Heart left ventricle (tissue), 16 donors: ENCODE data around the gene EWSR1. TPM values are rescaled to one million over a fixed set of nuclear protein-coding genes. Genes with fewer than 3 reads are reported as not detected.

Experiments used
- ATAC-seq, 4 donors: fragments of 200-7000 bp; cut with Tn5 transposase; one replicate each; pipeline ENCODE4 v1.9.1; 2020 to 2022; ENCODE audit warnings: moderate library complexity in 4 of 4, mild to moderate bottlenecking in 3 of 4, moderate number of reproducible peaks in 1 of 4
- DNase-seq, 5 donors: peaks; one replicate each; pipeline ENCODE4 v3.0.0-alpha.2; 2020
- H3K27ac ChIP-seq, 12 donors: fragments of 200-600 bp; sonication (generic) in 4 of 12; one replicate each; pipeline versions ENCODE4 v1.5.0 to v1.8.0; 2016 to 2022; ENCODE audit warnings: mild to moderate bottlenecking in 2 of 12
- H3K27me3 ChIP-seq, 9 donors: fragments of 200-600 bp; sonication (generic) in 2 of 9; one replicate each; pipeline versions ENCODE4 v1.5.1 to v1.8.0; 2016 to 2022; ENCODE audit warnings: mild to moderate bottlenecking in 3 of 9
- H3K36me3 ChIP-seq, 9 donors: fragments of 200-600 bp; sonication (generic) in 2 of 9; one replicate each; pipeline versions ENCODE4 v1.5.0 to v1.8.0; 2018 to 2022; ENCODE audit warnings: mild to moderate bottlenecking in 2 of 9
- H3K4me1 ChIP-seq, 12 donors: fragments of 200-600 bp; sonication (generic) in 4 of 12; one replicate each; pipeline versions ENCODE4 v1.5.0 to v1.8.0; 2016 to 2022; ENCODE audit warnings: mild to moderate bottlenecking in 3 of 12
- H3K4me3 ChIP-seq, 12 donors: fragments of 200-600 bp; sonication (generic) in 4 of 12; one replicate each; pipeline versions ENCODE4 v1.5.0 to v1.8.0; 2017 to 2022; ENCODE audit warnings: mild to moderate bottlenecking in 9 of 12, moderate library complexity in 4 of 12
- H3K9me3 ChIP-seq, 12 donors: fragments of 200-600 bp; sonication (generic) in 4 of 12; one replicate each; pipeline versions ENCODE4 v1.5.0 to v1.8.0; 2016 to 2022; ENCODE audit warnings: mild to moderate bottlenecking in 1 of 12
- CTCF ChIP-seq, 12 donors: fragments of 200-600 bp; sonication (generic) in 4 of 12; IDR thresholded peaks; one replicate each; pipeline versions ENCODE4 v1.5.0 to v1.8.0; 2018 to 2022; ENCODE audit warnings: antibody characterized with exemption in 12 of 12, mild to moderate bottlenecking in 5 of 12
- POLR2A ChIP-seq, 2 donors: fragments of 450-650 bp; IDR thresholded peaks; one replicate each; pipeline ENCODE4 v1.6.1; 2017; ENCODE audit warnings: antibody characterized with exemption in 2 of 2, mild to moderate bottlenecking in 2 of 2, moderate library complexity in 2 of 2
- WGBS, 4 donors: extraction: QIAGEN DNeasy Blood & Tissue Kit in 2 of 4; methylation state at CpG; one replicate each; pipeline versions ENCODE4 v1.1.5 to v1.1.7; 2013 to 2018; 5-methylcytosine and 5-hydroxymethylcytosine counted together
- intact Hi-C, 10 donors: fragments of 100-400 bp; cut with DNase I; formaldehyde crosslinking; loops; one replicate each; pipeline versions ENCODE4 v1.11.1 to v1.14.2; 2022
- polyA plus RNA-seq, 2 donors: library from polyadenylated mRNA; stranded (reverse); fragments of 200-250 nt; gene quantifications; one replicate each; pipeline ENCODE4 v1.2.3, GENCODE V29; 2013
- total RNA-seq, 9 donors: library from RNA; depleted of rRNA in 2 of 9; stranded (reverse); fragments of >200 nt in 2 of 9; fragmentation: NEBNext Ultra II Directional in 3 of 9; extraction: Animal tissue kit (Norgen Biotek cat#: 25700) in 3 of 9; gene quantifications; one replicate each; pipeline versions ENCODE4 v1.1.0 to v1.2.4, GENCODE V29; 2016 to 2023
- donor health status: ischemic (EF 13 %, LVEDD 7.1; RV severe dilation, severe dysfunction).
- donor health status: healthy with polysubstance abuse.
- donor health status: DM: no; HTN: yes; CAD: no.
- donor health status: DM: no; HTN: no; CAD: no.
- donor health status: ischemic (EF 25% LVEDD 6.9; RV normal size, moderate dysfunction).
- donor health status: ischemic (EF 25% LVEDD 5.7; RV mildly dilated, moderate dysfunction).
- donor health status: healthy.
- donor health status: DM: yes; HTN: yes; CAD: no.
- donor health status: ischemic (EF 35%, LVEDD 5.7; RV mildly dilated, moderate dysfunction).
- donor health status: nonischemic (EF 11% LVEDD 7.7; RV severe dilation, severe dysfunction).
- donor health status: DM: yes; HTN: yes; CAD: no.
- donor health status: PGD.
- donor health status: ischemic (EF 29% LVEDD 5.4; RV normal size, mild dysfunction).
- donor health status: nonischemic (EF 23%, LVEDD 6.1; RV moderate dilation, normal function).

The EWSR1 gene
- total and polyA plus RNA-seq, 11 donors, result 94.3 to 202 (median 138) TPM

- Histone ChIP-seq H3K27ac (no peak overlapping the region), H3K4me3 (no peak overlapping the region), H3K9me3 (no peaks in the 10 kb centered on the region), H3K4me1 (peaks cover 0 to 15% (median 8%) of the 10 kb centered on the region in 12 donors), H3K36me3 (peaks cover 7 to 72% (median 67%) of the 10 kb centered on the region in 9 donors), H3K27me3 (no peaks in the 10 kb centered on the region)
- ATAC-seq (no peak), DNase-seq (peak in 1 of 5 donors; percentile 55)
- TF ChIP-seq POLR2A (IDR thresholded peaks at IDR 0.05) (no peak), CTCF (IDR thresholded peaks at IDR 0.05) (no peak)
- 86 to 89% (median 88%) methylated on average over 19 of the region's 19 CpGs for WGBS, 4 donors
- intact Hi-C loops, result no loop called here
Observed at GRCh38 chr22:29299136-29299900, 31.2 kb downstream of the EWSR1 start.

- WGBS, 4 donors, result 61 to 71% (median 70%) methylated on average over 4 of the region's 4 CpGs
- peaks cover 0 to 15% (median 8%) of the 10 kb centered on the region in 12 donors for H3K4me1 ChIP-seq
- no peaks in the 10 kb centered on the region for H3K9me3 ChIP-seq
- no peak overlapping the region for H3K4me3 ChIP-seq
- DNase-seq (no peak), ATAC-seq (no peak)
- no peaks in the 10 kb centered on the region for H3K27me3 ChIP-seq
- intact Hi-C loops, result loop anchor here in 1 of 10 donors (5.0 kb wide), 1 partner anchor 57 kb away; no protein-coding TSS in a partner anchor
- H3K27ac ChIP-seq, result no peak overlapping the region
- peaks cover 7 to 61% (median 55%) of the 10 kb centered on the region in 9 donors for H3K36me3 ChIP-seq
- no peak for TF ChIP-seq POLR2A (IDR thresholded peaks at IDR 0.05)
- TF ChIP-seq CTCF (IDR thresholded peaks at IDR 0.05), result no peak
Observed at GRCh38 chr22:29300467-29300806, 32.4 kb downstream of the EWSR1 start.

GRCh38 chr22:29300807-29301601 lies 32.9 kb downstream of the EWSR1 start:
- Histone ChIP-seq H3K36me3 (peaks cover 7 to 56% (median 50%) of the 10 kb centered on the region in 9 donors), H3K9me3 (no peaks in the 10 kb centered on the region), H3K4me3 (no peak overlapping the region), H3K4me1 (peaks cover 0 to 18% (median 10%) of the 10 kb centered on the region in 12 donors), H3K27ac (no peak overlapping the region), H3K27me3 (no peaks in the 10 kb centered on the region)
- ATAC-seq, result no peak
- TF ChIP-seq POLR2A (IDR thresholded peaks at IDR 0.05), result no peak
- TF ChIP-seq CTCF (IDR thresholded peaks at IDR 0.05), result no peak
- intact Hi-C loops, result loop anchor here in 1 of 10 donors (5.0 kb wide), 1 partner anchor 56 kb away; no protein-coding TSS in a partner anchor
- DNase-seq, result peak in 1 of 5 donors; percentile 21
- 75 to 79% (median 77%) methylated on average over 10 of the region's 10 CpGs for WGBS, 4 donors
